ENCODE results near the gene CMC1.

CMC1 gene

DNA sequence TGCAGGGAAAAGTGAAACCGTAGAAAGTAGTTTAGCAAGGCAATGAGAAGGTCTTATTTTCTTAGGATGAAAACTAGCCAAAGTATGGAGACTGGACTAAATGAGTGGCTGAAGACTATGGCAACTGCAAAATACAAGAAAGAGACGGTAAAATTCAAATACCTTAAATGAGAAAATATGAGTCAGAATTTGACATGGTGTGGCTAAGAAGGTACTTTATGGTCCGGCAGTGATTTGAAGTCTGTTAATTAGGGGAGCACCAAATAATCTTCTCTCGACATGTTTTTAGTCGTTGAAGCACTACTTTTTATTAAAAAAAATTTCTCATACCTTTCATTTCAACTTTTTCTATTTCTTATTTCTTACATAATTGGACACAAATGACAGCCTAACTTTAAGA, 12.8 kb upstream of the CMC1 start:
- no peak for TF ChIP-seq CTCF (IDR thresholded peaks at IDR 0.05)
- TF ChIP-seq ZFX (IDR thresholded peaks at IDR 0.05; ENCODE audit: borderline replicate concordance), result no peak
- H3K27ac ChIP-seq, result no peak overlapping the region

DNA sequence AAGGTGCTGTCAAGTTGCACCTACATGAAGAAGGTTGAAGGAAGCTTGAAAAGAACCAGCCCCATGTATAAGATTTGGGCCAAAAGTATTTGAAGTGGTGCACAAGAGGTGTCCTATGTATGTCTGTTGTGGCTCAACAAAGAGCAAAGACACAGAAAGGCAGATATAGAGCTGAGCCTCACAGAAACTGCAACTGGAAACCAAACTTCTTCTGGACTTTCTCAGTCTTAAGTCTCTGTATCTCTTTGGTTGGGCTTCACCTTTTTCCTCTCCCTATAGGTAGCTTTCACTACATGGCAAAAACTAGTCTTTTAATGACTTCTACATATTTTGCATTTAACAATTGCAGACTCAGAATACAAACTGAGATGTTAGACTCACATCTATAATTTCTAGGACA, 8.8 kb upstream of the CMC1 start:
- TF ChIP-seq CTCF (IDR thresholded peaks at IDR 0.05) (no peak), ZFX (IDR thresholded peaks at IDR 0.05; ENCODE audit: borderline replicate concordance) (no peak)
- no peak overlapping the region for H3K27ac ChIP-seq

- TF ChIP-seq ZFX (IDR thresholded peaks at IDR 0.05; ENCODE audit: borderline replicate concordance) (no peak), CTCF (IDR thresholded peaks at IDR 0.05) (no peak)
- H3K27ac ChIP-seq, result no peak overlapping the region
Observed at GRCh38 chr3:28234454-28234853, 7.0 kb upstream of the CMC1 start.

DNA sequence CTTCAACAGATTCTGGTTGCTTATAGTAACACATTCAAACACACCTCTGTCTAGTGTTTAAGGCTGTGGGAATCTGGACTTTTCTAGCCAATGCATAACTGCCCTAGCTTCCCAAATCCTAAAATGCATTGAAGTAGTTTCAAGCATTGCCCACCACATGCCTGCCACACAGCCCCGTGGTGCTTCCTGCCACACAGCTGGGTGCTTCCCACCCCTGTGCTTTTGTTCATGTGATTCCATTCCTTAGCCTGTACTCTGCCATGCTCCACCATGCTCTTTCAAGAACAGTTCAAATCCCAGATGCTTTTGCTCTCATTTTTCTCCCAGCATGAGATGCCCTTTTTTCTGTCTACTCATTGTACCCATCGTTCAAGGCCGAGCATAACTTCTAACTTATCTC, 2.3 kb upstream of the CMC1 start:
- no peak overlapping the region for H3K27ac ChIP-seq
- no peak for TF ChIP-seq ZFX (IDR thresholded peaks at IDR 0.05; ENCODE audit: borderline replicate concordance)
- no peak for TF ChIP-seq CTCF (IDR thresholded peaks at IDR 0.05)

GRCh38 chr3:28240441-28240840, 978 bp upstream of the CMC1 start:
- peak overlapping the region; percentile 71; the same call in 1 of the 2 replicates for H3K27ac ChIP-seq
- TF ChIP-seq ZFX (IDR thresholded peaks at IDR 0.05; ENCODE audit: borderline replicate concordance) (no peak), CTCF (IDR thresholded peaks at IDR 0.05) (no peak)

DNA sequence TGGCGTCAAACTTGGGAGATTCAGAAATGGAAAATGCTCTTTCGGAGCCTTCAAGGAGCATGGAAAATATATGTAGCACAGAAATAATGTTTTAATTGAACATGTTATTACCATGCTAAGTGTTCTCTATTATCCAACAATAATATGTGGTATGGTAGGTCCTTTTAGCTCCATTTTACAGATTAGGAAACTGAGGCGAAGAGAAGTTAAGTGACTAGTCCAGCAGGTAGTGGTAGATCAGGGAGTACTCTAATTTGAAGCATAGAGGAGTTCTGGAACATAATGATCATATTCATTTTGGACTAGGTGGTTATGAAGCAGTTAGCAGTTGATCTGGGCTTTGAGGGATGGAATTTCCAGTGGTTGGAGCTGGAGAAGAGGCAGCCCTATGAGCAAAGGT, 1.1 kb downstream of the CMC1 start:
- no peak overlapping the region; the same call in 1 of the 2 replicates for H3K27ac ChIP-seq
- TF ChIP-seq ZFX (IDR thresholded peaks at IDR 0.05; ENCODE audit: borderline replicate concordance), result no peak
- no peak for TF ChIP-seq CTCF (IDR thresholded peaks at IDR 0.05)

GRCh38 chr3:28243424-28244106, 2.1 kb downstream of the CMC1 start:
- no peak for TF ChIP-seq ZFX (IDR thresholded peaks at IDR 0.05; ENCODE audit: borderline replicate concordance)
- TF ChIP-seq CTCF (IDR thresholded peaks at IDR 0.05), result no peak
- no peak overlapping the region for H3K27ac ChIP-seq
